Fibroblast of lung (primary cell): ENCODE data around the gene PTPRO. TPM values are rescaled to one million over a fixed set of nuclear protein-coding genes. Genes with fewer than 3 reads are reported as not detected.

Source experiments
- DNase-seq, 2 donors: peaks; one replicate each; pipeline versions ENCODE4 v3.0.0 to v3.0.0-alpha.2; 2010; ENCODE audit warnings: low read depth in 2 of 2
- H2AFZ ChIP-seq: 2 replicates; pipeline ENCODE4 v1.5.1; 2012; ENCODE audit warnings: low read length, control low read depth, inconsistent platforms
- H3K27ac ChIP-seq: 2 replicates; pipeline ENCODE4 v1.5.1; 2011; ENCODE audit warnings: low read length, control low read depth; ENCODE audit not compliant: insufficient read depth
- H3K27me3 ChIP-seq: 2 replicates; pipeline ENCODE4 v1.5.1; 2011; ENCODE audit warnings: mild to moderate bottlenecking, low read length; ENCODE audit not compliant: control insufficient read depth, insufficient read depth
- H3K36me3 ChIP-seq: 2 replicates; pipeline ENCODE4 v1.5.1; 2011; ENCODE audit warnings: low read length; ENCODE audit not compliant: control insufficient read depth, insufficient read depth
- H3K4me1 ChIP-seq: 2 replicates; pipeline ENCODE4 v1.5.1; 2011; ENCODE audit warnings: low read length; ENCODE audit not compliant: control insufficient read depth, insufficient read depth; ENCODE audit errors: extremely low read depth
- H3K4me2 ChIP-seq: 2 replicates; pipeline ENCODE4 v1.5.1; 2011; ENCODE audit warnings: low read length, control low read depth; ENCODE audit not compliant: insufficient read depth; ENCODE audit errors: extremely low read depth
- H3K4me3 ChIP-seq, 4 experiments: fragments of 200-600 bp in 1 of 4; sonication (generic) in 1 of 4; replicated peaks in 1 of 4; 2 replicates each; pipeline ENCODE4 v1.5.1; 2011 to 2016; ENCODE audit warnings: low read length in 4 of 4, low read depth in 3 of 4, mild to moderate bottlenecking in 3 of 4, control low read depth in 2 of 4, inconsistent platforms in 1 of 4, mixed read lengths in 1 of 4; ENCODE audit not compliant: insufficient read depth in 1 of 4; ENCODE audit errors: control extremely low read depth in 1 of 4
- H3K79me2 ChIP-seq: 2 replicates; pipeline ENCODE4 v1.5.1; 2012; ENCODE audit warnings: mild to moderate bottlenecking, low read length, inconsistent platforms; ENCODE audit not compliant: control insufficient read depth, insufficient read depth
- H3K9ac ChIP-seq: 2 replicates; pipeline ENCODE4 v1.5.1; 2011; ENCODE audit warnings: mild to moderate bottlenecking, low read length, control low read depth; ENCODE audit not compliant: insufficient read depth
- H3K9me3 ChIP-seq: 2 replicates; pipeline ENCODE4 v1.5.1; 2012; ENCODE audit warnings: low read depth, low read length; ENCODE audit not compliant: control insufficient read depth, insufficient read depth
- H4K20me1 ChIP-seq: 2 replicates; pipeline ENCODE4 v1.5.1; 2011; ENCODE audit warnings: low read length; ENCODE audit not compliant: control insufficient read depth, insufficient read depth; ENCODE audit errors: extremely low read depth
- EZH2 ChIP-seq: IDR thresholded peaks from 2 replicates; pipeline ENCODE4 v1.5.1; 2012; ENCODE audit warnings: low read length, control low read depth, mild to moderate bottlenecking; ENCODE audit errors: missing control alignments
- polyA plus RNA-seq, 2 donors: library from polyadenylated mRNA; depleted of rRNA in 1 of 2; stranded (reverse) in 1 of 2; unstranded in 1 of 2; fragments of >200 nt; gene quantifications; 2 replicates each; pipeline ENCODE4 v1.2.1, GENCODE V29; 2011 to 2012; ENCODE audit warnings: missing spikeins in 1 of 2
- total RNA-seq: library from RNA; depleted of rRNA; stranded (reverse); fragments of >200 nt; gene quantifications from 2 replicates; pipeline ENCODE4 v1.2.1, GENCODE V29; 2014
- TF ChIP-seq, protein P1 (sequence below), 2 donors: IDR thresholded peaks in 1 of 2; conservative IDR thresholded peaks in 1 of 2; 1 replicate in 1 of 2; 2 replicates in 1 of 2; pipeline ENCODE4 v1.5.1; 2011 to 2012; ENCODE audit warnings: low read length in 2 of 2, control low read depth in 1 of 2, inconsistent platforms in 1 of 2, low read depth in 1 of 2, mild to moderate bottlenecking in 1 of 2

Gene PTPRO
- total and polyA plus RNA-seq, 2 donors (not counting 1 experiment from before 2014, with no cell fraction given): 0.33 to 0.35 TPM

GRCh38 chr12:15496738-15497137, 174.4 kb downstream of the PTPRO start:
- Histone ChIP-seq H3K4me3 (no peak overlapping the region), H3K9ac (no peak overlapping the region), H4K20me1 (no peaks in the 10 kb centered on the region), H3K27ac (no peak overlapping the region), H3K27me3 (no peaks in the 10 kb centered on the region), H3K9me3 (no peaks in the 10 kb centered on the region), H3K4me2 (no peak overlapping the region), H3K36me3 (no peaks in the 10 kb centered on the region), H2AFZ (no peak overlapping the region), H3K79me2 (no peaks in the 10 kb centered on the region), H3K4me1 (no peaks in the 10 kb centered on the region)
- DNase-seq: peak in 1 of 2 donors; percentile 6
- no peak for TF ChIP-seq EZH2
- TF ChIP-seq, protein P1, sequence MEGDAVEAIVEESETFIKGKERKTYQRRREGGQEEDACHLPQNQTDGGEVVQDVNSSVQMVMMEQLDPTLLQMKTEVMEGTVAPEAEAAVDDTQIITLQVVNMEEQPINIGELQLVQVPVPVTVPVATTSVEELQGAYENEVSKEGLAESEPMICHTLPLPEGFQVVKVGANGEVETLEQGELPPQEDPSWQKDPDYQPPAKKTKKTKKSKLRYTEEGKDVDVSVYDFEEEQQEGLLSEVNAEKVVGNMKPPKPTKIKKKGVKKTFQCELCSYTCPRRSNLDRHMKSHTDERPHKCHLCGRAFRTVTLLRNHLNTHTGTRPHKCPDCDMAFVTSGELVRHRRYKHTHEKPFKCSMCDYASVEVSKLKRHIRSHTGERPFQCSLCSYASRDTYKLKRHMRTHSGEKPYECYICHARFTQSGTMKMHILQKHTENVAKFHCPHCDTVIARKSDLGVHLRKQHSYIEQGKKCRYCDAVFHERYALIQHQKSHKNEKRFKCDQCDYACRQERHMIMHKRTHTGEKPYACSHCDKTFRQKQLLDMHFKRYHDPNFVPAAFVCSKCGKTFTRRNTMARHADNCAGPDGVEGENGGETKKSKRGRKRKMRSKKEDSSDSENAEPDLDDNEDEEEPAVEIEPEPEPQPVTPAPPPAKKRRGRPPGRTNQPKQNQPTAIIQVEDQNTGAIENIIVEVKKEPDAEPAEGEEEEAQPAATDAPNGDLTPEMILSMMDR (conservative IDR thresholded peaks at IDR 0.05 in 1 of 2, IDR thresholded peaks at IDR 0.05 in 1 of 2; ENCODE audit: low read depth in 1 of 2, low read length in 2 of 2): no peak

DNA sequence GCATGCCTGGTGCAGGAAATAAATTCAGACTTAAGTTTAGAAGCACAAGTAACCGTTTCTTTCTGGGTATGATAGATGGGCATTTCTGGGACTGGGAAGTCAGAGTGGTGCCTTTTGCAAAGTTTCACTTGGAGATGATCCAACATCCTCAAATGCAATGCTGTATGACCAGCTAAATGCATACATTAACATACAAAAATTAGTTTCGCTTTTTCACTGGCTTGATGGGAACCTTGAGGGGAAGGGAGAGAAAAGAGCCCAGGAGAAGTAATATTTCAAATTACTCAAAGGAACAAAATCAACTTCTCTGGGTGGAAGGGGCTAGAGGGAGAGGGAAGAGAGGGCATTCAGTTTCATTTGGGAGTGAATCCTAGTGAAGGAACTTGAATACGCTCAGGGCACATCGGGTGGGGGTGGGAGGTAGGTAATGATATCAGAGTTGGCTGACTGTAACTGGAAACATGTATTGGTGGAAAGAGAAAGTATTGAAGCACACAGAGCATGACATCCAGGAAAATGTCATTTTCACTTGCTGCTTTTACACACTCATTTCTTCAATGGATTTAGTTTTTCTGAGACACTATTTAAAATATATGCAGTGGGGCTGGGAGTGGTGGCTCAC, 175.5 kb downstream of the PTPRO start:
- no peak overlapping the region for H3K4me3 ChIP-seq
- no peaks in the 10 kb centered on the region for H3K79me2 ChIP-seq
- TF ChIP-seq, protein P1 (conservative IDR thresholded peaks at IDR 0.05 in 1 of 2, IDR thresholded peaks at IDR 0.05 in 1 of 2; ENCODE audit: low read depth in 1 of 2, low read length in 2 of 2): no peak
- H3K9ac ChIP-seq: no peak overlapping the region
- no peaks in the 10 kb centered on the region for H3K36me3 ChIP-seq
- H3K27ac ChIP-seq: no peak overlapping the region
- no peaks in the 10 kb centered on the region for H3K9me3 ChIP-seq
- peak in 1 of 2 donors; percentile 9 for DNase-seq
- no peak overlapping the region for H3K4me2 ChIP-seq
- H2AFZ ChIP-seq: no peak overlapping the region
- no peaks in the 10 kb centered on the region for H4K20me1 ChIP-seq
- no peaks in the 10 kb centered on the region for H3K27me3 ChIP-seq
- no peaks in the 10 kb centered on the region for H3K4me1 ChIP-seq

- Histone ChIP-seq H3K79me2 (no peaks in the 10 kb centered on the region), H3K27ac (no peak overlapping the region), H3K4me1 (no peaks in the 10 kb centered on the region), H3K36me3 (no peaks in the 10 kb centered on the region), H3K27me3 (no peaks in the 10 kb centered on the region), H3K9me3 (no peaks in the 10 kb centered on the region), H2AFZ (no peak overlapping the region), H3K4me2 (no peak overlapping the region), H3K4me3 (no peak overlapping the region), H4K20me1 (no peaks in the 10 kb centered on the region), H3K9ac (no peak overlapping the region)
- no peak for DNase-seq
- TF ChIP-seq, protein P1 (conservative IDR thresholded peaks at IDR 0.05 in 1 of 2, IDR thresholded peaks at IDR 0.05 in 1 of 2; ENCODE audit: low read depth in 1 of 2, low read length in 2 of 2): no peak
These were observed 179.9 kb downstream of the PTPRO start for GRCh38 chr12:15502211-15502610.
